Memory B cell (primary cell): ENCODE results near the gene HEXIM1.
A peak's percentile ranks its signal among the peaks of the same experiment; 100 is the strongest.

Source experiments
- ATAC-seq: fragments of 150-1000 bp; cut with Tn5 transposase; 2 replicates; pipeline ENCODE4 v1.10.0; 2021; ENCODE audit warnings: low read depth, mild to moderate bottlenecking, moderate library complexity
- DNase-seq, 2 donors: peaks; one replicate each; pipeline ENCODE4 v3.0.0; 2022; ENCODE audit warnings: low spot score in 2 of 2
- H3K27ac Mint-ChIP-seq: one replicate; pipeline ENCODE4 v1.8.0; 2022; ENCODE audit warnings: mild to moderate bottlenecking, moderate library complexity, mixed read lengths
- H3K27me3 Mint-ChIP-seq: one replicate; pipeline ENCODE4 v1.8.0; 2022; ENCODE audit warnings: mixed read lengths
- H3K36me3 Mint-ChIP-seq: one replicate; pipeline ENCODE4 v1.8.0; 2022; ENCODE audit warnings: mild to moderate bottlenecking, mixed read lengths
- H3K4me1 Mint-ChIP-seq: one replicate; pipeline ENCODE4 v1.8.0; 2022; ENCODE audit warnings: mixed read lengths
- H3K4me3 Mint-ChIP-seq: one replicate; pipeline ENCODE4 v1.8.0; 2022; ENCODE audit warnings: mild to moderate bottlenecking, moderate library complexity, mixed read lengths
- H3K9me3 Mint-ChIP-seq: one replicate; pipeline ENCODE4 v1.8.0; 2022; ENCODE audit warnings: mixed read lengths

HEXIM1 gene, protein sequence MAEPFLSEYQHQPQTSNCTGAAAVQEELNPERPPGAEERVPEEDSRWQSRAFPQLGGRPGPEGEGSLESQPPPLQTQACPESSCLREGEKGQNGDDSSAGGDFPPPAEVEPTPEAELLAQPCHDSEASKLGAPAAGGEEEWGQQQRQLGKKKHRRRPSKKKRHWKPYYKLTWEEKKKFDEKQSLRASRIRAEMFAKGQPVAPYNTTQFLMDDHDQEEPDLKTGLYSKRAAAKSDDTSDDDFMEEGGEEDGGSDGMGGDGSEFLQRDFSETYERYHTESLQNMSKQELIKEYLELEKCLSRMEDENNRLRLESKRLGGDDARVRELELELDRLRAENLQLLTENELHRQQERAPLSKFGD

DNA sequence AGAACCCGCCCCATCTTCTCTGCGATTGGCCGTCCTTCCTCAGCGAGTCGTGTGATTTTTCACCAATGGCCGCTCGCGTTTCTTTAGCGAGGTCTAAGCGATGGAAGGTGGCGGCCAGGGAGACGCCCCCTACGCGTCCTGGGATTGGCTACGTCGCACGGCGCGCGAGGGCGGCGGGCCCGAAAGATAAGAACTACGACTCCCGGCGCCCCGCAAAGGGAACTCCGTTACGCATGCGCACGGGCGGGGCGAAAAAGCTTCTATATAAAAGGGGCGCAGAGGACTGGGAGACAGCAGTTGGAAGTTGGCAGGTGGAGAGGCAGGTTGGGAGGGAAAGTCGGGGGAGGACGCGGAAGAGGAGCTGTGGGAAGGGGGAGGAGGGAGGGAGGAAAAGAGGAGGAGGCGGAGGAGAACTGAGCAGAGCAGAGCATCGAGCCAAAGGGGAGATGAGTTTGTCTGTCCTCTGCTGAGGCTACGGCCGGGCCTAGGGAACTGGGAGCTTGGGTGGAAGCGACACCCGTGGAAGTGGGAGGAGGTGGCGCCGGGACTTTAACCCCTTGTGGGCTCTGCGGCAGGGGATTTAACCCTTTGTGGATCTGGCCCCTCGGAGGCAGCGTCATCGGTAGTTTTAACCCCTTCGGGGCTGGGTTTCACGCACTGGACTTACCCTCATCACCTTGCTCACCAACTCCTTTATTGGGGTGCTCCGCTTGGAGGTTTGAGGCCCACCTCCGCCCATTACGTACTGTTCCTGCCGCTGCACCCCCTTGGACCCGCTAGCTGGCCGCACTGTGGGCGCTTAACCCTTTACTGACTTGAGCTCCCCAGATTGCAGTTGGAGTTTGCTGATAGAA is at the start of gene HEXIM1:
HEXIM1 (plus strand) TSS at position 293 of the 854 bp plus-strand sequence. CDS start 716 bp downstream, outside the sequence.
- Mint-ChIP-seq H3K4me1 (peaks cover 37% of the 10 kb centered on the region), H3K9me3 (no peaks in the 10 kb centered on the region), H3K27me3 (no peaks in the 10 kb centered on the region), H3K27ac (peak within 1 kb of the TSS; percentile 99), H3K4me3 (peak within 1 kb of the TSS; percentile 92), H3K36me3 (no peaks in the 10 kb centered on the region)
- peak; percentile 98 to 99 for DNase-seq
- ATAC-seq, result peak; percentile 75

DNA sequence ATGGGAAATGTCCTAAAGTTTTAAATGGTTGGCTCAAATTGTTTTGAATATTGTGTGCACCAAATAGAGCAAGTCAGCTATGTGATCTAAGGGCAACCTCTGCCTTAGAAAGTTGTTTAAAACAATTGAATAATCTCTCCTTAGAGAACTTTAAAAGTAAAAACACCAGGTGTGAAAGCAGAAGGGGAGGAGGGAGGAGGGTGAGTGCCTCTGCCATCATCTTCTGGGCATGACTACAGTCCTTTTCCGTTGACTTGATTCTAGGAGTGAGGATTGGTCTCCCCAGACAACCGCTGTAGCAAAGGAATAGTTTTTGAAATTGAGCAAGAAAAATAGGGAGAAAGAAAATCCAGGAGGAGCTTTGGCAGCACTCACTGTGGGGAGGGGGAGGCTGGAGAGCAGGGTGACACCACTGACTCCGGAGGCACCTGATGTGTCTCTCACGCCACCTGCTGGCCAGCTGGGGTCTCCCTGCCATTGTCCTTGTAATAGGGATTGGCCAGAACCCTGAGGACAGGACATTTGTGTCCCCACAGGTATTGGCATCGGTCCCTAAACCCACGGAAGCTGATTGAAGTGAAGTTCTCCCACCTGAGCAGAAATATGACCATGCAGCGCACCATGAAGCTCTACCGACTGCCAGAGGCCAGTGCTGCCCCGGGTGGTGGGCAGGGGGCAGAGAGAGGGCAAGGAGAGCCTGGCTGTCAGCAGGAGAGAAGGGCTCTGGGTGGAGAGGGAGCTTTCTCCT is 49.2 kb upstream of the HEXIM1 start:
- DNase-seq (peak; percentile 56 to 74), ATAC-seq (peak; percentile 95)
- Mint-ChIP-seq H3K27me3 (no peaks in the 10 kb centered on the region), H3K9me3 (no peaks in the 10 kb centered on the region), H3K4me1 (no peaks in the 10 kb centered on the region), H3K27ac (no peak overlapping the region), H3K36me3 (peaks cover 35% of the 10 kb centered on the region), H3K4me3 (no peak overlapping the region)

DNA sequence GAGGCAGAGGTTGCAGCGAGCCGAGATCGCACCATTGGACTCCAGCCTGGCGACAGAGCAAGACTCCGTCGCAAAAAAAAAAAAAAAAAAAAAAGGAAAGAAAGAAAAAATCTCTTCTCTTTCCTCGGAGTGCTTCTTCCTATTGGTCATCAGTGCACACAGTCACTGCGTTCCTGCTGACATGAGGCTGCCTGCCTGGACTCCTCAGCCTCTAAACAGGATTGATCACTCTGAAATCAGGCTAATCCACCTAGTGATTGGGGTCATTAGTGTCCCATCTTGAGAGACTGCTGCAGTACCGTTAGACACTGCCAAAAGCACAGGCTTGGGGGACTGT is 46.8 kb upstream of the HEXIM1 start:
- Mint-ChIP-seq H3K27me3 (no peaks in the 10 kb centered on the region), H3K9me3 (no peaks in the 10 kb centered on the region), H3K4me3 (no peak overlapping the region), H3K4me1 (no peaks in the 10 kb centered on the region), H3K36me3 (peaks cover 33% of the 10 kb centered on the region), H3K27ac (no peak overlapping the region)
- no peak for ATAC-seq
- DNase-seq, result no peak

DNA sequence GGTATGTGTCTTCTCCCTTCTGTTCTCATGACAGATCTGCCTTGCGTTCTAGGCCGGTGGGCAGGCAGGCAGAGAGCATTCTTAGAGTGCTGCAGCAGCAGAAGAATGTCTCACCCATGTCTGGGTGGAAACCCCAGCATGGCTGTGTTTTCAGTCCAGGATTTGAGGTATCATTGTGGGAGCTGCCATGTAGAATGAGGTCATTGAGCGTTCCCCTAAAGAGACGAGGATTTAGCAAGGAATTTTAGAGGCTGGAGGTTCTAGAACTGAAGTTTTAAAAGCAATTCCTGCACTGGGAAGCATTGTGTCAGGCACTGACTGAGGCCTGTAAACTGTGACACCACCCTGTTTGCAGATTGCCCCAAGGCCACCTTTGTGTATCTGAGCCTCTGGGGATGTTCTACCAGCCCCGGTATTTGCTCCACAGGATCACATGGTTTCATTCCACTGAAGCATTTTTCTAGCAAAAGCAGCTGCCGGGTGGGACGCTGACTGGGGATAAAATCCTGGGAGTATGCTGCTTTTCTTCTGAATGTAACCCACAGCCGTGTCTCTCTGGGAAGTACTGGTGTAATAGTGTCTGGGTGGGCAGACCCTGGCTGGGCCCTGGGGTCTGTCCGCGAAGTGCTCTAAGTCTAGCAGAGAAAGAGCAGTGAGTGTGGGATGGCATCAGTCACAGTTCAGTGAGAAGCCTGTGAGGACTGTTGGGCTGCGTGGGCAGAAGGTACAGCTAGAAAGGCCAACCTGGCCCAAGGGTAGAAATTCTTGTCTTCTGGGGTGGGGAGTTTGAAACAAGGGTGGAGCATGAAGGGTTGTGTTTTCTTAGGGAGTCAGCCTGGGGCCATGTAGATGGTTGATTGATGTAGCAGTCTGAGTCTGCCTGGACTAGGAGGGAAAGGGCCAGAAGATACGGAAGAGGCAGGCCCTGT is 46.1 kb upstream of the HEXIM1 start:
- Mint-ChIP-seq H3K4me3 (no peak overlapping the region), H3K27ac (no peak overlapping the region), H3K27me3 (no peaks in the 10 kb centered on the region), H3K4me1 (no peaks in the 10 kb centered on the region), H3K9me3 (no peaks in the 10 kb centered on the region), H3K36me3 (peaks cover 33% of the 10 kb centered on the region)
- ATAC-seq (no peak), DNase-seq (no peak)

DNA sequence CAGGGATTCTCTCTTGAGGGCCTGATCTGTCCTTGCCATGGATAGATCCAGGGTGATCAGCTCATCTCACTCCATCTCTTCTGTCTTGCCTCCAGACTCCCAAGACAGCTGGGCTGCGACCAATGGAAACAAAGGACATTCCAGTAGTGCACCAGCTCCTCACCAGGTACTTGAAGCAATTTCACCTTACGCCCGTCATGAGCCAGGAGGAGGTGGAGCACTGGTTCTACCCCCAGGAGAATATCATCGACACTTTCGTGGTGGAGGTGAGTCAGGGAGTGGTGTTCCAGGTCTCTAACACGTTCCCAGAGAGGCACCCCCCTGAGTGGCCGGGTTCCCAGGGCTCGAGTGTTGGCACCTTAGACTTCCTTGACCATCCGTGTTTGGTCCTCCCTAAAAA is 45.4 kb upstream of the HEXIM1 start:
- H3K27ac Mint-ChIP-seq, result no peak overlapping the region
- peaks cover 31% of the 10 kb centered on the region for H3K36me3 Mint-ChIP-seq
- no peaks in the 10 kb centered on the region for H3K9me3 Mint-ChIP-seq
- H3K4me3 Mint-ChIP-seq, result no peak overlapping the region
- ATAC-seq (no peak), DNase-seq (no peak)
- no peaks in the 10 kb centered on the region for H3K27me3 Mint-ChIP-seq
- H3K4me1 Mint-ChIP-seq, result no peaks in the 10 kb centered on the region

DNA sequence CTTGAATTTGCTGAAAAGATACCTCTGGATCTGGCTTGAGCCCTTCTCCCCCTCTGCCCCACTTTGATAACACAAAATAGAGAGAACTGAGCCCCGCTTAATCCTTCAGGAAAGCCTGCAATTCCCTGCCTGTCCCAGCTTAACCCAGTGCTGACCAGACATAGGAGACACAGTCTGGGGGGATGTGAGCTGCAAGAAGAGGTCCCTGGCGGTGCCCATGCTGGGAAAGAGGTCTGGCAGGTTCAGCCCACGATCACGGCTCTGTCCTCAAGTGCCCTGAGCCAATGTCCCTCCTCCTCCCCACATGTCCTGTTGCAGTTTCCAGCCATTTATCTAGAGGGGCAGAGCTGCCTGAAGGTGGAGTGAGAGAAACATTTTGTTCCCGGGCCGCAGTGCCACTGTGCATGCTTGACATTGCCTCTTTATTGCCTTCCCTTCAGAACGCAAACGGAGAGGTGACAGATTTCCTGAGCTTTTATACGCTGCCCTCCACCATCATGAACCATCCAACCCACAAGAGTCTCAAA is 44.9 kb upstream of the HEXIM1 start:
- no peaks in the 10 kb centered on the region for H3K27me3 Mint-ChIP-seq
- no peak overlapping the region for H3K4me3 Mint-ChIP-seq
- peaks cover 28% of the 10 kb centered on the region for H3K36me3 Mint-ChIP-seq
- no peaks in the 10 kb centered on the region for H3K4me1 Mint-ChIP-seq
- DNase-seq, result no peak
- H3K9me3 Mint-ChIP-seq, result no peaks in the 10 kb centered on the region
- ATAC-seq, result no peak
- no peak overlapping the region for H3K27ac Mint-ChIP-seq

DNA sequence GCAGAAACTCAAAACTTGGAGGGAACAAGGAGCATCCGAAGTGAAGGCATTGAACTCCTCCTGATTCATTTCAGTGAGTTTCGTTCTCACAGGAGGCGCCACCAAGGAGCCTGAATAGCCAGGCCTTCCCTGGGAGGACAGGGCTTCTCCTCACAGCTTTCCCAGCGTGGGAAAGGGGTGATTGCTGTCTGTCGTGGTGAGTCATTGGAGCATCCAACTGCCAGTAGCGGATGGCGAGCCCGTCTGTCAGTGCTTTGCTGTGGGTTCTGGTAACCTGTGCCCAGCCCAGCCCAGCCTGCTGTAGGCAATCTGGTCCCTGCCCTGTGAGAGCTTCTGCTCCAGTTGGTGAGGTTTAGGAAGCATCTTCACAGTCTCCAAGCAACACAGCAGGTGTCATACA is 44.2 kb upstream of the HEXIM1 start:
- Mint-ChIP-seq H3K4me3 (no peak overlapping the region), H3K4me1 (no peaks in the 10 kb centered on the region), H3K27me3 (no peaks in the 10 kb centered on the region), H3K27ac (no peak overlapping the region), H3K9me3 (no peaks in the 10 kb centered on the region), H3K36me3 (peaks cover 27% of the 10 kb centered on the region)
- ATAC-seq, result no peak
- no peak for DNase-seq

DNA sequence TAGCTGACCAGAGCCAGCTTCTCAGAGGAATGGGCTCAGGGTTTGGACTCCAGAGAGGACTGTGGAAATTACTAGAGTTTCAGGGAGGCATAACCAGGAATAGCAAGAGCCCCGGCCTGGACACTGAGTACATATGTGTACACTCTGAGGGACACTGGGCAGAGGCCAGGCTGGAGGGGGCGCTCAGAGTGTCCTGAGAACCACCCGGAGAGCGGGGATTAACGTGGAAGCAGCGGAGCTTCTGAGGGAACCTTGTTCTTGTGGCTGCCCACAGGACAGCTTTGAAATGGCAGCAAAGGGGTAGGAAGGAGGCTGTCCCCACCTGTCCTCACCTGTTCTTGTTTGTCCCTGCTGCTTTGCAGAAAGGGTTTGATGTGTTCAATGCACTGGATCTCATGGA is 43.8 kb upstream of the HEXIM1 start:
- Mint-ChIP-seq H3K4me3 (no peak overlapping the region), H3K27me3 (no peaks in the 10 kb centered on the region), H3K36me3 (peaks cover 23% of the 10 kb centered on the region), H3K4me1 (no peaks in the 10 kb centered on the region), H3K9me3 (no peaks in the 10 kb centered on the region), H3K27ac (no peak overlapping the region)
- ATAC-seq (no peak), DNase-seq (no peak)

DNA sequence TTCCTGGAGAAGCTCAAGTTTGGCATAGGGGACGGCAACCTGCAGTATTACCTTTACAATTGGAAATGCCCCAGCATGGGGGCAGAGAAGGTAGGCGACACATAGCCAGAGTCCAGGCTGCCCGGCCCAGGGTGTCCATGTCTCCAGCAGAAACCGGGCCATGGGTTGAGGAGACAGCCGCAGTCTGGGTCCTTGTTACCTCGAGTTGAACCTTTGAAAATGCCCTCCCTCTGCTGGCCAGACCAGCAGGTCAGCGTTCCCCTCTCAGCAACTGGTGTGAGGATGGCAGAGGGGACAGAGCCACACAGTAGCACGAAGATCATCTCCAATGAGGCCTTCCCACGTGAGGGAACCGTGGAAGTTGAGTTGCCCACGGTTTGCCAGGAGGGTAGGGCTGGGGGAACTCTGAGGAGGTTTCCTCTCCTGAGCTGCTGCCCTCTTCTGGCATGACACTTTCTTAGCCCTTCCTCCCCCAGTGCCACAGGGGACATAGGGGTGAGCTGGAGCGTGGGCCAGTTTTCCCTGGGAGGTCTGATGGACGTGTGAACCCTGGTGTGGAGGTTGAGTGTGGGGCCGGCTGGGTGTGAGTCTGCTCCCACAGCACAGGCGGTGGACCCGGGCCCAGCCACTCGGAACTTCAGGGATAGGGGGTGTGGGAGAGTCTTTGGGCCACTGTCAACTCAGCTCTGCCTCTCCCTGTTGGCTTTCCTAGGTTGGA is 43.2 kb upstream of the HEXIM1 start:
- H3K9me3 Mint-ChIP-seq, result no peaks in the 10 kb centered on the region
- no peak overlapping the region for H3K4me3 Mint-ChIP-seq
- H3K4me1 Mint-ChIP-seq, result no peaks in the 10 kb centered on the region
- H3K27ac Mint-ChIP-seq, result no peak overlapping the region
- peaks cover 23% of the 10 kb centered on the region for H3K36me3 Mint-ChIP-seq
- H3K27me3 Mint-ChIP-seq, result no peaks in the 10 kb centered on the region
- ATAC-seq (no peak), DNase-seq (no peak)

DNA sequence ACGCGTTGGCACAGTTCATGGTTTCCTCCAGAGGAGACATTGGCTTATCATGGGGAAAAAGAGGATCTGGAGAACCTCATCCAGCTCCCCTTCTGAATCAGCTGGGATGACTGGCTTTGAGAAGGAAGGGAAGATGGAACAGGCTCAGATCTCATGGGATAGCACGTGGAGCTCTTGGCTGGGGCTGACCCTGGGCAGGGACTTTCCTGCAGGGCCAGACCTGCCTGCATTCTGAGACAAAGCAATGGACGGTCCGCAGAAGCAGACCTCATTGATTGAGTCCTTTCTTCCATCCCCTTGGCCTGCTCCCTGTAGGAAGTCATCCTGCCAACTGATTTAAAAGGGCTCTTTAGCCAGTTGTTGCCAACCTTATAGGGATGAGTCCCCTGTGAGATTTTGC is 42.2 kb upstream of the HEXIM1 start:
- H3K27me3 Mint-ChIP-seq, result no peaks in the 10 kb centered on the region
- H3K9me3 Mint-ChIP-seq, result no peaks in the 10 kb centered on the region
- no peak overlapping the region for H3K4me3 Mint-ChIP-seq
- DNase-seq (no peak), ATAC-seq (no peak)
- H3K4me1 Mint-ChIP-seq, result peaks cover under 1% of the 10 kb centered on the region
- peaks cover 23% of the 10 kb centered on the region for H3K36me3 Mint-ChIP-seq
- H3K27ac Mint-ChIP-seq, result no peak overlapping the region

DNA sequence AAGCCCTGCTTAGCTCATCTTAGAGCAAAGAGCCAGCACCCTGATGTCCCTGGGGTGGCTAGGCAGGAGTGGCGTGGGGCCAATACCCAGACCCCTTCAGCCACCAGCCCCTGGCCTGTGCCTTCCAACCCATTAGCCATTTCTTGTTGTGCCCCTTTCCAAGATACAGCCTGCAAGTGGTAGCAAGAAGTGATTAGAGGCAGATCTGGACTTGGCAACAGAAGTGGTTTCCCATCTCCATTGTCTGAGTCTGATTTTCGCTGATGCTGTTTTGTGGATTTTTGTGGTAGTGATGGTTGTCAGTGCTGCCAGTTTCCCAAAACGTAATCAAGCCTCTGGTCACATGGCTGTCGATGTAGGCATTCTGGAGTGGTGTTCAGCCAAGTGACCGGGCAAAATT is 41.7 kb upstream of the HEXIM1 start:
- Mint-ChIP-seq H3K4me1 (peaks cover 2% of the 10 kb centered on the region), H3K9me3 (no peaks in the 10 kb centered on the region), H3K27ac (no peak overlapping the region), H3K36me3 (peaks cover 23% of the 10 kb centered on the region), H3K4me3 (no peak overlapping the region), H3K27me3 (no peaks in the 10 kb centered on the region)
- ATAC-seq (no peak), DNase-seq (no peak)

DNA sequence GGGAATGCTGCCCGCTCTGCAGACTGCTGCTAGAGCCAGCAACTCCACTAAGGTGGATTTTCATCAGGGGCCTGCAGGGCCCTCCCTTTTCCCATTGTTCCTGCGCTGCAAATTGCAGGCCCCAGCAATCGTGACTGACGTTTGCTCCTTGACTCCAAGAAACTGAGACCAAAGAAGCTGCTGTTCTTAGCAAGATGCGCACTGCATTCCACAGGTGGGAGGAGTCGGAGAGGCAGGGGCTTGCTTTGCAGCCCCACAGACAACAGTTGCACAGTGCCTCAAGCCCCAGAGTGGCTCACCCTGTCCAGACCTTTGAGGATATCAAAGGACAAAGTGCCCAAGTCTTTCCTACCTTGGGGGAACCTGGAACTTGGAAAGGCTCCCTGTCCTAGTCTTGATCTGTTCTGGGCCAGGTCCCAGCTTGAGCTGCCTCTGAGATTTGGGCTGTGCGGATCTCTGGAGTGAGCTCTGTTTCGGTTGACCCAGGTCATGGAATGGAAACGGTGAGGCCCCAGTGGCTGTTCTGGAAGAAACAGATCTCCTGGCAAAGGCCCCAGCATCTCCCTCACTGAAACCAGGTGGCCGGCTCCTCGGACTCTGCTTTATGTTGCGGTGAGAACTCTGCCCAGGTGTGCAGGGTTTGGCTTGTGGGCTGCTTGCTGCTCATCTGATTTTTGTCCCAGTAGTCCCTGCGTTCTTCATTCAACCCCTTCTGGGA is 40.8 kb upstream of the HEXIM1 start:
- H3K9me3 Mint-ChIP-seq, result no peaks in the 10 kb centered on the region
- H3K4me3 Mint-ChIP-seq, result no peak overlapping the region
- H3K4me1 Mint-ChIP-seq, result peaks cover 4% of the 10 kb centered on the region
- peaks cover 19% of the 10 kb centered on the region for H3K36me3 Mint-ChIP-seq
- DNase-seq (no peak), ATAC-seq (no peak)
- H3K27me3 Mint-ChIP-seq, result no peaks in the 10 kb centered on the region
- no peak overlapping the region for H3K27ac Mint-ChIP-seq
